NCI-H748 (cell line): ENCODE data around the gene BNIP3.
"Not testable (repeated sequence)": the region's sequence is repeated elsewhere in the genome, so short reads cannot be mapped to it uniquely, and the experiment has no call there.

Experiments used
- DNase-seq: peaks from one replicate; lab custom pipeline; 2025; ENCODE audit not compliant: unreplicated experiment; lab: John Stamatoyannopoulos, UW

BNIP3 gene

DNA sequence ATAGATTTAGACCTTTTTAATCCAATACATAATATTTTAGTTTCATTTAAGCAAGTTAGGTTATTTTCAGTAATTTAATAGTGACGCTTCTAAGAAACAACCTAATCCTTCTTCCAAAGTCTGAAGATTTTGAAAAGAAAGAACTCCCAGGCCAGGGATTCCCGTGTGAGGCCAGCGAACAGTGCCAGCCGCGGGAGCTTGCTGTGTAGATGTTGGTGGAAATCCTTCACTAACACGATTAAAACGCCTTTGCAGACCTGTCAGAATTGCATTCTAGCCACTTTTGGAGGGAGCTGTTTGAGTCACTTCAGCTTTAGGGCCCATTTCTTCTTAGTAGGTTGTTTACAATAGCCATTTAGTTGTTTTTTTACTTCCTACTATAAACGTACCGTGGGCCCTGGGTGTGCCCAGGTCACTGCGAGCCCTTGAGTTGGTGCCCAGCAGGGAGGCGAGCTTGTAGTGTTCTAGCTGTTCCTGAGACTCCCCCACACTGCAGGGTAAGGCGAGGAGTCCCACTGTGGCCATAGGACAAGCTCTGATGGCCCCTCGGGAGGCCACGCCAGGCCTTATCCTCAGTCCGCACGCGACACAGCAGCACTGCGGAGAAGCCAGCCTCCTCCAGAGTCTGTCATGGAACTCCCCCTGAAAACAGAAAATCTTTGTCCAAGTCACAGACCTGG, 48.6 kb downstream of the BNIP3 start:
- DNase-seq = no peak

DNA sequence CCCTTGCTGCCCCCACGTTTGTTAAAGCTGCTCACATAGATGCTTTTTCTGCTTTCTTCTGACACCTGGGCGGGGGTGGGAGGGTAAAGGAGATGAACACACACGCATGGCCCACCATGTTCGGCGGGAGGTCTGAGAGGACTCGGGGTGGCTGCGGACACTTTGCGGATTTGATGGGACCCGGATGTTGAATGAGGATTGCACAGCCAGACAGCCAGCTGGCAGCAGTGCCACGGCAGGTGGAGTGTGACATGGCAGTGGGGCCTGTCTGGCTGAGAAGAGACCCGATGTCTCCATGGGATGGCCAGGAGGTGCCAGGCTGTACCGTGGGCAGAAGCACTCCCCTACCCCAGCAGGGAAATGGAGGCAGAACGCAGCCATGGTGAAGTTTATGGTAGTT, 49.7 kb downstream of the BNIP3 start:
- DNase-seq = no peak

DNA sequence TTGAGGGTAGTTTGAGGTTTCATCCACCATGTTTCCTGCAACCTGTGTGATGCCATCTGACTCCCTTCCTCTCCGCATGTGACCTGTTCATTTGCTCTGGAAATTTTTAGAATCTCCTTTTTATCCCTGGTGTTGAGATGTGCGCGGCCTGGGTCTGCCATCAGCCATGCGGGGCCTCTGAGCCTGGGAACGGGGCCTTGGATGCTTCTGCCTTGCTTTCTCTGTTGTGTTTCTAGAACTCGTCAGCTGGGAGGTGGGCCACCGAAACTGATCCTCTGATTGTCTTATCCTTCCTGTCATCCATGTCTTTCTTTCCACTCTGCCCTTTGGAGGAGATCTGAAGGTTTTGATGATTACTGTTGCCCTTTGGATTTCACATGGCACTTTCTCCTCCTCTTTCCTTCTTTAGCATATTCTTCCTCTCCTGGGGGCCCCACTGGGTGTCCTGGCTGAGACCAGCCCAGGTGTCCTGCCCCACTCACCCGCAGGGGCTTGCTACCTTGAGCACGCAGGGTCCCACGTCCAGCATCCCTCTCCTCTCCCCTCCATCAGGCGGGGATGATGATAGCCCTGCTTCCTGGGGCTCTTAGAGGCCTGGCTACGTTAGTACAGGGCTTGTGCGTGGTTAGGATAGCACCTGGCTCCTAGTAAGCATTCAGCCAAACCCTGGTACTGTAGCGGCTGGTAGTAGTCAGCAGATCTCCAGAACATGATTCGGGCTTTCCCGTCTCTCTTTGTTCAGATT, 51.0 kb downstream of the BNIP3 start:
- DNase-seq = no peak

GRCh38 chr10:131930150-131930549, 51.6 kb downstream of the BNIP3 start:
- DNase-seq = no peak

DNA sequence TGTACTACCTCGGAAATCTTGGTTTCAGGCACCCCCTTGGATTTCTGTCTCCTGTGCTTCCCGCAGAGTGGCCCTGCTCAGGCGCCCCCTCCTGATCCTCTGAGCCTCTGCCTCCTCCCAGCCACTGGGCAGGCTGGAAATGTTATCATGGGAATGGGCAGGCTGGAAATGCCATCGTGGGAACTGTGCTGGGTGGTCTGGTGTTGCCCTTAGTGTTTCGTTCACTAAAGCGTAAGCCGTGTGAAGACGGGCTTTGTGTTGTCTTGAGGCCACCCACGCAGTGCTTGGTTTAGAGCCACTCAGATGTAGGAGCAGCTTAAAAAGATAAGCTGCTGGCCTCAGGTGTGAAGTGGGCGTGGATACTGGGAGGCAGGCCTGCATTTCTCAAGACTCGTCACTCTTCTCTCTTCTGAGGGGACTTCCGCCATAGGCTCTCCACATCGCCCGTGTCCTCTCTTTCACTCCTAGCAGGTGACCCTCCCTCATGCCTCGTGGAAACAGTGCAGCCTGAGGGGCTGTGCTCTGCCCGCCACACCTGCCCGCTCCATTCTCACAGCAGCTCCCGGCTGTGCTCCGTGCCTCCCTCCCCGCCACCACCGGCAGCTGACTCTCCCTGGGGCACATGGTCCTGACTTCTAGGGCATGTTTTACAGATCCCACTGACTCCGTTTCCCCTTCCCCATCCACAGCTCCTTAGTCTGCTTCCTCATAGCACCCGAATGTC, 52.4 kb downstream of the BNIP3 start:
- DNase-seq = no peak

DNA sequence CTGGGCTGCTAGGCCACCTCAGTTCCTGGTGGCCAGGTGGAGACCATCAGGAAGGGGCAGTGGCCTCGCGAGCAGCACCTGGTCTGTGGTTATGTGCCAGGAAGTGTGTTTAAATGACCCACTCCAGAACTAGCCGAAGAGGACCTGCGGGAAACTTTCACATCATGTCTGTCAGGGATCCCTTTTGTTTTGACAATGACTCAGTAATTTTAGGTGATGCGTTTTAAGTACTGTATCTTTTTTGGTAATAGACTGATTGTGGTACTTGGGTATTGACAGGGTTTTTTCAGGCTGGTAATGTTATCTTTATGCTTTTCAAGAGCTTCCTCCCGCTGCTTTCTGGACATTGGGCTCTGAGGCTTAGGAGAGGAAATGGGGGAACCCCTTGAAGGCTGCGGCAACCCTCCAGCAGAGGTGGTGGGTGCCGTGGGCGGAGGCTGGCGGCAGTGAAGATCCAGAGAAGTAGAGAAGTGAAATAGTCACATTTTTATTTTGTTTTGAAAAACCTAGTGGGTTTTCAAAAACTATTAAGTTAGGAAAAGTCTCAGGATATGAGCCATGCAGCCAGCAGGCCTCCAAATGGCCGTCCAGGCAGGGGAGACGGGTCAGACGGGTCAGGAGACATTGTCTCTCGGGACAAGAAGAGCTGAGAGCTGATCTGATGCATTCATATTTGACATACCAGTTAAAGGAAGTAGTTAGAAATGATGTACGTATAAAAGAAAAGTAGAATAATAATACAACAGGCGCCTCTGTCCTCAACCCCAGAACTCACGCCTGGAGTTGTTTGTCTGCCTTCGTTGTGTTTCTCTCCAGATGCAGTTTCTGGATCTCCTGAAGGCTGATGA, 53.3 kb downstream of the BNIP3 start:
- DNase-seq = no peak

- DNase-seq = no peak
Observed at GRCh38 chr10:131926743-131927595, 54.8 kb downstream of the BNIP3 start.

DNA sequence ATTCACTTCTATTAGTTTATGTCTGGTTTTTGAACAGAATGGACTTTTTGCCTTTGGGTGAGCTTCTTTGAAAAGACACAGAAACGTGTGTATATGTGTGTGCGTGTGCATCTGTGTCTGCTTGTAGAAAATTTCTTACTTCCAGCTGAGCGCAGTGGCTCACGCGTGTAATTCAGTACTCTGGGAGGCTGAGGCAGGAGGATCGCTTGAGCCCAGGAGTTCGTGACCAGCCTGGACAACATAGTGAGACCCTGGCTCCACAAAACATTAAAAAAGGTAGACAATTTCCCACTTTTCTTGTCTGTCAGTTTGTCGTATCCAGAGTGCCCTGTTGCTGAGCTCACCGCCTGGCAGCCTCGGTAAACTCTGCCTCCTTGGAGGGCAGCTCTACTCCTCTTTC, 55.5 kb downstream of the BNIP3 start:
- DNase-seq = no peak

- no peak for DNase-seq
Observed at GRCh38 chr10:131925716-131926115, 56.0 kb downstream of the BNIP3 start.

- DNase-seq = no peak
Observed at GRCh38 chr10:131925011-131925649, 56.6 kb downstream of the BNIP3 start.

DNA sequence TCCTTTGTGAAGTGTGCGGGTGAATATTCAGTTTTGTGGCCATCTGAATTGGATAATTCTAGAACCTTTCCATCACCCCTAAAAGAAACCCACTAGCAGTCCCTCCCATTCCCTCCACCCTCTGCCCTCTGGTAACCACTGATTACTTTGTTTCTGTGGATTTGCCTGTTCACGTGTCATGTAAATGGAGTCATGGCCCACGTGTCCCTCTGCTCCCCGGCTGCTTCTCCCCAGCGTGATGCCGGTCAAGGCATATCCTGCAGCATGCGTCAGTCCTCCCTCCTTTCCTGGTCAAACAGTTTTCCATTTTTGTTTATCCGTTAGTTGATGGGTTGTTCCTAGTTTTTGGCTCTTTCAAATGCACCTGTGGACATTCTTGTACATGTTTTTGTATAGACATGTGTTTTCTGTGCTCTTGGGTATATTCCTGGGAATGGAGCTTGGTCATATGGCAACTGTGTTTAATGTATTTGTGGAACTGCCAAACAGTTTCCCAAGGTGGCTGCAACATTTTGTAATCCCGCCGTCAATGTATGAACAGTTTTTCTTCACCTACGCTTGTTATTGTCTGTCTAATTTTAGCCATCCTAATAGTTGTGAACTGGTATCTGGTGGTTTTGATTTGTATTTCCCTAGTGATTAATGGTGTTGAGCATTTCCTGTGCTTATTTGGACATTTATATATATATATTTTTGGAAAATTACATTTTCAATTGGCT, 58.5 kb downstream of the BNIP3 start:
- DNase-seq = no peak

GRCh38 chr10:131921184-131921583, 60.5 kb downstream of the BNIP3 start:
- DNase-seq = no peak

- no peak for DNase-seq
Observed at GRCh38 chr10:131920693-131921092, 61.0 kb downstream of the BNIP3 start.

- no peak for DNase-seq
Observed at GRCh38 chr10:131920151-131920550, 61.6 kb downstream of the BNIP3 start.

GRCh38 chr10:131919461-131919860, 62.3 kb downstream of the BNIP3 start:
- DNase-seq = not testable (repeated sequence)
